DND-41 (cell line): Measurements from ENCODE around the gene GRHL3.

Source experiments
- ATAC-seq: fragments of 200-7000 bp; cut with Tn5 transposase; 3 replicates; pipeline ENCODE4 v1.9.1; 2021; ENCODE audit warnings: low read depth; ENCODE audit not compliant: insufficient read depth
- DNase-seq: peaks from one replicate; pipeline ENCODE4 v3.0.0-alpha.2; 2020
- H2AFZ ChIP-seq: 2 replicates; pipeline ENCODE4 v1.6.0; 2012; ENCODE audit warnings: low read depth, low read length
- H3K27ac ChIP-seq: 2 replicates; pipeline ENCODE4 v1.5.1; 2012; ENCODE audit warnings: low read length, inconsistent platforms
- H3K27me3 ChIP-seq: fragments of 200-600 bp; sonication (generic); 2 replicates; pipeline ENCODE4 v1.6.0; 2012; ENCODE audit warnings: low read length, mild to moderate bottlenecking, inconsistent platforms; ENCODE audit not compliant: insufficient read depth, poor library complexity
- H3K36me3 ChIP-seq: 2 replicates; pipeline ENCODE4 v1.5.1; 2012; ENCODE audit warnings: low read length, inconsistent platforms; ENCODE audit not compliant: insufficient read depth
- H3K4me1 ChIP-seq: 2 replicates; pipeline ENCODE4 v1.5.1; 2012; ENCODE audit warnings: mild to moderate bottlenecking, low read length; ENCODE audit not compliant: insufficient read depth
- H3K4me2 ChIP-seq: 2 replicates; pipeline ENCODE4 v1.6.0; 2012; ENCODE audit warnings: mild to moderate bottlenecking, moderate library complexity, low read length, inconsistent platforms; ENCODE audit not compliant: insufficient read depth
- H3K4me3 ChIP-seq, 2 experiments: fragments of 200-600 bp in 1 of 2; shearing (Covaris generic) in 1 of 2; 2 replicates each; pipeline ENCODE4 v1.5.1; 2012 to 2016; ENCODE audit warnings: inconsistent platforms in 2 of 2, low read length in 2 of 2, mild to moderate bottlenecking in 2 of 2, low read depth in 1 of 2, moderate library complexity in 1 of 2
- H3K79me2 ChIP-seq: 2 replicates; pipeline ENCODE4 v1.6.0; 2012; ENCODE audit warnings: low read length, inconsistent platforms; ENCODE audit not compliant: insufficient read depth
- H3K9ac ChIP-seq: 2 replicates; pipeline ENCODE4 v1.6.0; 2012; ENCODE audit warnings: low read depth, mild to moderate bottlenecking, inconsistent platforms, low read length, moderate library complexity
- H3K9me3 ChIP-seq: 2 replicates; pipeline ENCODE4 v1.5.1; 2012; ENCODE audit warnings: low read length, moderate library complexity, mild to moderate bottlenecking, inconsistent platforms; ENCODE audit not compliant: insufficient read depth, severe bottlenecking
- H4K20me1 ChIP-seq: 2 replicates; pipeline ENCODE4 v1.6.0; 2012; ENCODE audit warnings: low read length; ENCODE audit not compliant: insufficient read depth
- CTCF ChIP-seq: IDR thresholded peaks from 2 replicates; pipeline ENCODE4 v1.5.1; 2012; ENCODE audit warnings: borderline replicate concordance, low read length, moderate library complexity, mild to moderate bottlenecking; ENCODE audit not compliant: poor library complexity, severe bottlenecking; ENCODE audit errors: extremely low read depth
- EZH2 ChIP-seq: IDR thresholded peaks from 3 replicates; pipeline ENCODE4 v1.6.1; 2012; ENCODE audit warnings: borderline replicate concordance, low read depth, mild to moderate bottlenecking, moderate library complexity, low read length, inconsistent platforms; ENCODE audit not compliant: severe bottlenecking

GRHL3 gene

GRCh38 chr1:24388331-24388885, 69.3 kb downstream of the GRHL3 start:
- no peaks in the 10 kb centered on the region for H3K4me1 ChIP-seq

GRCh38 chr1:24389231-24389678, 70.1 kb downstream of the GRHL3 start:
- no peak overlapping the region for H3K4me2 ChIP-seq
- no peaks in the 10 kb centered on the region for H3K36me3 ChIP-seq
- H4K20me1 ChIP-seq = 0 out of 2 replicates have a peak, but pooled peaks cover 4% of the 10 kb centered on the region
- no peak overlapping the region for H3K27ac ChIP-seq
- no peak overlapping the region for H2AFZ ChIP-seq
- no peaks in the 10 kb centered on the region for H3K9me3 ChIP-seq
- peaks cover 21% of the 10 kb centered on the region for H3K27me3 ChIP-seq
- no peaks in the 10 kb centered on the region for H3K79me2 ChIP-seq
- no peaks in the 10 kb centered on the region for H3K4me1 ChIP-seq
- no peak for TF ChIP-seq EZH2
- TF ChIP-seq CTCF = no peak
- no peak for DNase-seq
- H3K9ac ChIP-seq = no peak overlapping the region
- ATAC-seq = no peak
- no peak overlapping the region for H3K4me3 ChIP-seq

More at GRCh38 chr1:24388331-24388885, 69.3 kb downstream of the GRHL3 start:
- H3K9me3 ChIP-seq = no peaks in the 10 kb centered on the region
- H3K27ac ChIP-seq = no peak overlapping the region
- DNase-seq = no peak
- no peak for ATAC-seq
- no peak overlapping the region for H2AFZ ChIP-seq
- H4K20me1 ChIP-seq = 0 out of 2 replicates have a peak, but pooled peaks cover 4% of the 10 kb centered on the region
- peaks cover 14% of the 10 kb centered on the region for H3K27me3 ChIP-seq
- H3K79me2 ChIP-seq = no peaks in the 10 kb centered on the region
- no peak for TF ChIP-seq CTCF
- no peak for TF ChIP-seq EZH2
- no peak overlapping the region for H3K9ac ChIP-seq
- no peak overlapping the region for H3K4me3 ChIP-seq
- no peak overlapping the region for H3K4me2 ChIP-seq
- H3K36me3 ChIP-seq = no peaks in the 10 kb centered on the region

- no peak overlapping the region for H3K9ac ChIP-seq
- no peaks in the 10 kb centered on the region for H3K36me3 ChIP-seq
- no peaks in the 10 kb centered on the region for H3K9me3 ChIP-seq
- H4K20me1 ChIP-seq = 0 out of 2 replicates have a peak, but pooled peaks cover 4% of the 10 kb centered on the region
- no peak overlapping the region for H3K27ac ChIP-seq
- DNase-seq (peak; percentile 64), ATAC-seq (peak; percentile 76)
- TF ChIP-seq EZH2 (no peak), CTCF (peak; percentile 88)
- peaks cover 22% of the 10 kb centered on the region for H3K27me3 ChIP-seq
- no peak overlapping the region for H3K4me3 ChIP-seq
- H3K4me1 ChIP-seq = no peaks in the 10 kb centered on the region
- H3K79me2 ChIP-seq = no peaks in the 10 kb centered on the region
- no peak overlapping the region for H3K4me2 ChIP-seq
- no peak overlapping the region for H2AFZ ChIP-seq
Measured at GRCh38 chr1:24390924-24391782, 72.0 kb downstream of the GRHL3 start.
